ENCODE results near the gene EEFSEC. TPM values are rescaled to one million over a fixed set of nuclear protein-coding genes. Genes with fewer than 3 reads are reported as not detected.
A peak's percentile ranks its signal among the peaks of the same experiment; 100 is the strongest.

Gene EEFSEC
- total RNA-seq, 1 donor from 2014 or later = 16.2 TPM

GRCh38 chr3:128322030-128323022 is 169.0 kb downstream of the EEFSEC start:
- Histone ChIP-seq H3K4me3 (no peak overlapping the region), H3K27ac (no peak overlapping the region), H3K36me3 (peaks cover 0 to 5% of the 10 kb centered on the region in 2 donors), H3K9me3 (no peaks in the 10 kb centered on the region), H3K27me3 (no peaks in the 10 kb centered on the region), H3K4me1 (no peaks in the 10 kb centered on the region)
- TF ChIP-seq CTCF (IDR thresholded peaks at IDR 0.05) = peak; percentile 19 to 36 (median 22)
- DNase-seq (ENCODE audit: low spot score in 2 of 2) = peak in 1 of 2 donors; percentile 63
- intact Hi-C loops (cut with DNase I) = loop anchor here (5.0 kb wide), 1 partner anchor 150 kb away; no protein-coding TSS in a partner anchor

- TF ChIP-seq CTCF (IDR thresholded peaks at IDR 0.05) = no peak
- H3K4me1 ChIP-seq = no peaks in the 10 kb centered on the region
- no peak overlapping the region for H3K27ac ChIP-seq
- no peaks in the 10 kb centered on the region for H3K27me3 ChIP-seq
- H3K9me3 ChIP-seq = no peaks in the 10 kb centered on the region
- peaks cover 0 to 5% of the 10 kb centered on the region in 2 donors for H3K36me3 ChIP-seq
- DNase-seq (ENCODE audit: low spot score in 2 of 2) = peak in 1 of 2 donors; percentile 40
- H3K4me3 ChIP-seq = no peak overlapping the region
- intact Hi-C loops (cut with DNase I) = loop anchor here (5.0 kb wide), 1 partner anchor 151 kb away; no protein-coding TSS in a partner anchor
These were observed 170.2 kb downstream of the EEFSEC start for GRCh38 chr3:128323206-128324081.

GRCh38 chr3:128324911-128325592 is 171.8 kb downstream of the EEFSEC start:
- no peak overlapping the region for H3K27ac ChIP-seq
- peak in 1 of 2 donors; percentile 54 for DNase-seq (ENCODE audit: low spot score in 2 of 2)
- H3K27me3 ChIP-seq = no peaks in the 10 kb centered on the region
- H3K36me3 ChIP-seq = no peaks in the 10 kb centered on the region
- TF ChIP-seq CTCF (IDR thresholded peaks at IDR 0.05) = no peak
- no peak overlapping the region for H3K4me3 ChIP-seq
- H3K9me3 ChIP-seq = no peaks in the 10 kb centered on the region
- no peaks in the 10 kb centered on the region for H3K4me1 ChIP-seq
- intact Hi-C loops (cut with DNase I) = loop anchor here (5.0 kb wide), 1 partner anchor 153 kb away; no protein-coding TSS in a partner anchor

GRCh38 chr3:128326051-128326823 is 173.0 kb downstream of the EEFSEC start:
- H3K27me3 ChIP-seq = no peaks in the 10 kb centered on the region
- intact Hi-C loops (cut with DNase I) = no loop called here
- DNase-seq (ENCODE audit: low spot score in 2 of 2) = peak in 1 of 2 donors; percentile 25

More at GRCh38 chr3:128326051-128326823, 173.0 kb downstream of the EEFSEC start:
- Histone ChIP-seq H3K9me3 (no peaks in the 10 kb centered on the region), H3K36me3 (no peaks in the 10 kb centered on the region), H3K4me3 (no peak overlapping the region), H3K4me1 (no peaks in the 10 kb centered on the region), H3K27ac (no peak overlapping the region)
- no peak for TF ChIP-seq CTCF (IDR thresholded peaks at IDR 0.05)
